SKM-1 (cell line): Measurements from ENCODE around the gene MTSS2.
"Not testable (repeated sequence)": the region's sequence is repeated elsewhere in the genome, so short reads cannot be mapped to it uniquely, and the experiment has no call there.

Source experiments
- DNase-seq: peaks from one replicate; lab custom pipeline; 2025; ENCODE audit not compliant: unreplicated experiment; lab: John Stamatoyannopoulos, UW

MTSS2 gene

GRCh38 chr16:70675851-70676513 is 9.9 kb downstream of the MTSS2 start:
- DNase-seq = no peak

GRCh38 chr16:70674221-70675014 is 11.4 kb downstream of the MTSS2 start:
- no peak for DNase-seq

DNA sequence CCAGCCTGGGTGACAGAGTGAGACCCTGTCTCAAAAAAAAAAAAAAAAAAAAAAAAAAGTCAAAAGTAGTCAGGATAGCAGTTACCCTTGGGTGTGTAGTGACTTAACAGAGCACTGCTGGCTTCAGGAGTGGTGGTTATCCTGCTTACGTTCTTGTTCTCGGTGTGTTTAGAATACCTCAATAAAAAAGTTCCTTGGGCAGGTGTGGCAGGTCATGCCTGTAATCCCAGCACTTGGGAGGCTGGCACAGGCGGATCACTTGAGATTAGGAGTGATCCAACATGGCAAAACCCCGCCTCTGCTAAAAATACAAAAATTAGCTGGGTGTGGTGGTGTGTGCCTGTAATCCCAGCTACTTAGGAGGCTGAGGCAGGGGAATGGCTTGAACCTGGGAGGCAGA is 14.9 kb downstream of the MTSS2 start:
- not testable (repeated sequence) for DNase-seq

- DNase-seq = no peak
Observed at GRCh38 chr16:70670175-70670574, 15.7 kb downstream of the MTSS2 start.

GRCh38 chr16:70665806-70666735 is 19.8 kb downstream of the MTSS2 start:
- no peak for DNase-seq

- DNase-seq = no peak
Observed at GRCh38 chr16:70665113-70665694, 20.6 kb downstream of the MTSS2 start.

- DNase-seq = no peak
Observed at GRCh38 chr16:70664325-70665112, 21.3 kb downstream of the MTSS2 start.

DNA sequence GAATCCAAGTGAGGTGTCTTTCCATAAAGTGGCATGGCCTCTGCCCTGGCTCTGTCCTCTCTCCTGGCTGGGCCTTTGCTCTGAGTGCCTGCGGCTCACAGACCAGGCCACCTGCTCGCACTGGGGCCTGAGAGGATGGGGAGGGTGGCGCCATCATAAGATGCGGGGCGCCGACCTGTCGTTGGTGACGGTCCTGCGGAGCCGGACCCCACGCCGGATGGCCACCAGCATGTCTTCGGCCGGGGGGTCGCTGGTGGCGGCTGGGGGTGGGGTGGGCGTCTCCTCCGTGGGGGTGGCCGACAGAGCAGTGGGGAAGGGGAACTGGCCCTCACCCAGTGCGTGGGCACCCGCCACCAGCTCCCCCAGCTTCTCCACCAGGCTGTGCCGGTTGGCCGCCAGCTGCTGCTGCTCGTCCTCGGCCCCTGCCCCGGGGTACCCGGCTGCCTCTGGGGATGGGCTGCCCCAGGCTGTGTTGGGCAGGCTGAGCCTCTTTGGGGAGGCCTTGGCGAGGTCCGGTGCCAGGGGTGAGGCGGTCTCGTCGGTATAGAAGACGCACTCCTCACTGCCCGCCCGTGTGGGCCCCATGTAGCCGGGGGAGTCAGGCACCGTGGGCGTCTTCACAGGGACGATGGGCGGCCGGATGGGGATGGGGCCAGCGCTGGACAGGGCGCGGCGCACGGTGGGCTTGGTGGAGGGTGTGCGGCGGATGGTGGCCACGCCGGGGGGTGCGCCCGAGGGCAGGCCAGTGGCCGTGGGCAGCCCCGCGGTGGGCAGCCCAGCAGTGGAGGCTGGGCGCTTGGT is 22.1 kb downstream of the MTSS2 start:
- no peak for DNase-seq

GRCh38 chr16:70662991-70663523 is 22.8 kb downstream of the MTSS2 start:
- no peak for DNase-seq

DNA sequence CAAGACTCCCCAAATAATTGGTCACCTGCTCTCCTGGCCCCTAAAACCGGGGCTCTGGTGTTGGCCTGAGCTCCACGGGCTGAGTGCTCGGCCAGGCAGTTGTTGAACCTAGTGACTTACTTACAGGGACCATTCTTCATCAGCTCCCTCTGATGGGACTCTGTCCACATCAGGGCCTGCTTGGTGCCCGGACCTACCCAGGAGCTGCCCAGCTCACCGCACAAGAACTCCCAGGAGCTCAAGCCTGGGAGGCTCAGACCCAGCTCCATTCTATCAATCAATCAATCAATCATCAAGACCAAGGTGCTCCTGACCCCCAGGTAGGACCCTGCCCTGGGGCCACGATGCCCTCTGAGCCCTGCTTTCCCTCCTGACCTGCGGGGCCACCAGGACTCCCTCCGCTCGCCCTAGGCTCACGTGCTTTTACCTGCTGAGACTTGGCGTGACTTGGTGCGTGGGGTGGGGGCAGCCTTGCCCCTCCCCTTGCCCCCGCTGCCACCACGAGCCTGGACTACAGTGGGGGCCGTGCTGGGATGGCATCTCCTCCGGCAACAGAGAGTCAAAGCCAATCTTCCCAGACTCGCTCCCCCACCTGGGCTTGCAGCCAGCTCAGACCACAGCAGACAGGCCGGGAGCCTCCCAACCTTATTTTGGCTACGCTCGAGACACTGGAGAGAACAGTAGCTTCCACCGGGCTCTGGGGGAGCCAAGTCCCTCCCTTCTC is 23.8 kb downstream of the MTSS2 start:
- no peak for DNase-seq

DNA sequence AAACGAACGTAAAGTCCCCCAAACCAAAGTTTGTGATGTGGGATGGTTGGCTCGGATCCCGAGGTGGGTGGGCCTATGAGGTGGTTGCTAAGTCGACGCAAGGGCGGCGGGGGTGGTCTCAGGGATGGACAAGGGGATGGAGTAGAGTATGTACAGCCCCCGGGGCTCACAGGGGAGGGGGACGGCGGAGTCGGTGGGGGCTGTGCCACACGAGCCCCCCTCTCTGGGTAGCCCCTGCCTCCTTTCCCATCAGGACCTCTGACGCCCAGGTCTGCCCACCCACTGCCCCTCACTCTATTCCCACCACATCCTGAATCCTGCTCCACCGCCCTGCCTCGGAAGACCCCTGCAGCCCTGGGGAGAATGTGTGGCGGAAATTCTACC is 24.3 kb downstream of the MTSS2 start:
- DNase-seq = no peak

GRCh38 chr16:70660672-70661350 is 25.0 kb downstream of the MTSS2 start:
- DNase-seq = no peak

DNA sequence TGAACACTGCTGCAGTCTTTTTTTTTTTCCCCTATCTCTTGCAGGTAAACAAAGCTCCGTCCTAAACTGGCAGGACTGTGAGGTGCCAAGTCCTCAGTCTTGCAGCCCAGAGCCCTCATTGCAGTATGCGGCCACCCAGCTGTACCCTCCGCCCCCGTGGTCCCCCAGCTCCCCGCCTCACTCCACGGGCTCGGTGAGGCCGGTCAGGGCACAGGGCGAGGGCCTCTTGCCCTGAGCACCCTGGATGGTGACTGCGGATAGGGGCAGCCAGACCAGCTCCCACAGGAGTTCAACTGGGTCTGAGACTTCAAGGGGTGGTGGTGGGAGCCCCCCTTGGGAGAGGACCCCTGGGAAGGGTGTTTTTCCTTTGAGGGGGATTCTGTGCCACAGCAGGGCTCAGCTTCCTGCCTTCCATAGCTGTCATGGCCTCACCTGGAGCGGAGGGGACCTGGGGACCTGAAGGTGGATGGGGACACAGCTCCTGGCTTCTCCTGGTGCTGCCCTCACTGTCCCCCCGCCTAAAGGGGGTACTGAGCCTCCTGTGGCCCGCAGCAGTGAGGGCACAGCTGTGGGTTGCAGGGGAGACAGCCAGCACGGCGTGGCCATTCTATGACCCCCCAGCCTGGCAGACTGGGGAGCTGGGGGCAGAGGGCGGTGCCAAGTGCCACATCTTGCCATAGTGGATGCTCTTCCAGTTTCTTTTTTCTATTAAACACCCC is 25.7 kb downstream of the MTSS2 start:
- DNase-seq = no peak

DNA sequence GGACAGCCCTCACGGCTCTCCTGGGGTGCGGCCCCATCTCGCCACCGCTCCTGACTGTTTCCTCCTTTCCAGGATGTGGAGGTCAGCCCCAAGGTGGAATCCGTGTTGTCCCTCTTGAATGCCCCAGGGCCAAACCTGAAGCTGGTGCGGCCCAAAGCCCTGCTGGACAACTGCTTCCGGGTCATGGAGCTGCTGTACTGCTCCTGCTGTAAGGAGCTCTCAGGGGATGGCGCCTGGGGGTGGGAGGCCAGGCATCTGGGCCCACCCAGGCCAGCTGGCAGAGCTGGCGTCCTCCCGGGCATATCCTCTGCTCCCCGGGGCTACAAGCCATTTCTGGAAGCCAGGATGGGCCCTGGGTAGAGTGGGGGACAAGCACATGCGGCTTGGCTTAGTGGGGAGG is 26.3 kb downstream of the MTSS2 start:
- DNase-seq = no peak

DNA sequence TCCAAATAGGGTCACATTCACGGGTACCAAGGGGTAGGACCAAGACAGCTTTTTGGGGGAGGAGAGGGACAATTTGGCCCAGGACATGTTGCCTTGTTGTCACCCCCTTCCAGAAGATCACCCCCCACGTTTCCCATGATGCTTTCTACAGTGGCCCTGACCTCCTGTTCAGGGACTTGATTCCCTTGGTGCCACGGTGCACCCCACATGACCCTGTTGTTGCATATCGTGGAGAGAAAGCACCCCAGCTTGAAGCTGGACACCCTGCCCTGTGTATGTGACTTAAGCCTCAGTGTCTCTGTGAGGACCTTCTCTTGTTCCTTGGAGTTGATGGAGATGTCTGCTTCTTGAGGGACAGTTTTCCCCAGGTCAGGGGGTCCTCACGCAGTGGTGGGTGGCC is 26.9 kb downstream of the MTSS2 start:
- no peak for DNase-seq

GRCh38 chr16:70657956-70658355 is 27.9 kb downstream of the MTSS2 start:
- DNase-seq = no peak

DNA sequence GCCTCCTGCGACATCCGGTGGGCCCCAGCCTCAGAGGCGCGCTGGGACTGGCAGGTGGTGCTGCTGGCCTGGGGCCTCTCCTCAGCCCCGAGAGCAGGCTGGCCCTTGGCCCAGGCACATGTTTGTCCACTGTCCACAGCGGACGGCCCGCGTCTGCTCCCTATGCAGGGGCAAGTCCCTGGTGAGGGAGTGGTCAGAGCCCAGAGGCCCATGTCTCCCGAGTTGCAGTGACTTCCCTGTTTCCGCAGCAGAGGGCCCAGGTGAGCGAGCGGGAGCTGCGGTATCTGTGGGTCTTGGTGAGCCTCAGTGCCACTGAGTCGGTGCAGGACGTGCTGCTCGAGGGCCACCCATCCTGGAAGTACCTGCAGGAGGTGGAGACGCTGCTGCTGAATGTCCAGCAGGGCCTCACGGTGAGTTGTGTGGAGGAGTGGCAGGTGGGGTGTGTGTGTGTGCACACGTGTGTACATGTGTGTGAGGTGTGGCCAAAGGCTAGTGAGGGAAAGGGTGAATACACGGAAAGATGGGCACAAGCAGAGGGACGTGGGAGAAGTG is 29.1 kb downstream of the MTSS2 start:
- no peak for DNase-seq
